ENCODE results near the gene LRRC47.

The LRRC47 gene

DNA sequence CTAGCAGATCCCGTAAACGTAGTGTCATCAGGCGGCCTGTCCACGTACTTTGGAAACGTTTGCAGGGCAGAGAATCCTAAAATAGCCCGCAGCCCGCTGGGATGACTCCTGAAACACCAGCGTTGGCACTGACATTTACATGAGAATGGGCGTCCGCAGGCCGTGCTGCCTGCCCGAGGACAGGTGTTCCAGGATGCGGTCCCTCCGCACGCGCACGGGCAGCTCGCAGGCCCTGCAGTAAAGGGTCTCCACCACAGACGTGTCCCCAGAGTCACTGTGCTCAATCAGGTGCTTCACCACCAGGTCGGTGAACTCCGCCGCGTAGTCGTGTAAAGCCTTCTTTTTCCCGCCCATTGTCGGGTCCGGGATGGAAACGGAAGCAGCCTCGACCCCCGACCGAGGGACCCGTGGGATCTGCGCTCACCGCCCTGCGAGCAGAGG is 49.9 kb downstream of the LRRC47 start:
- DNase-seq: no peak

DNA sequence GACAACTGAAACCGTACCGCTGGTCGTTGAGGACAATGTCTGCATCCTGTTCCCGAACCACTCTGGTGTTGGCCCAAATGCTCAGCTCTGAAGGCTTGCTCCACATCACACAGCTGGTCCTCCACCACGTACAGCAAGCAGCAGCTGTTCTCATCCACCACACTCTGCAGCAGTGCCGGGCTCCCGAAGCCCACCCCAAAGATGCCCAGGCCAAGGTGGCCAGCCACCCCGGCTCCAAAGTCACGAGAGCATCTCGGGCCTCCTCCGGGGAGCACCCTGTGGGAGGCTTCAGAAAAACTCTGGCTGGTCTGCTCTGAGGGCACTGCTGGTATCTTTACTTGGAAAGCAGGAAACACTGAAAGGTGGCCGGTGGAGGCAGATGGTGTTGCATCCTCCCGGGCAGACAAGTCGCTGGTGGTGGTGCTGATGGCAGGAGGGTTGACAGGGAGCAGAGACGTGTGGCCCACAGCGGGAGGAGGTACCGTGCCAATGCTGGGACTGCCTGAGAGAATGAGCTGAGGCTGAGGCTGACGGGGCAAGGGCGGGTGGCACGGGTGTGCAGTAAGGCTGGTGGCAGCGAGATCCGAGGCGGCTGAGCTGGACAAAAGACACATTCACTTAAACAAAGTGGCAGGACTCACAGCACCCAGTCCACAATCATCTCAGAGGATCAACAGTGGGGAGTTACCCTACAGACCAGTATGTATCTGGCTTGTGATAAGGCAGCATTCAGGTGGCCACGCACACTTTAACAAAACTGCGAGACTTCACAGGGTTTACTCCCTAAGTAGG is 50.5 kb downstream of the LRRC47 start:
- DNase-seq: no peak

DNA sequence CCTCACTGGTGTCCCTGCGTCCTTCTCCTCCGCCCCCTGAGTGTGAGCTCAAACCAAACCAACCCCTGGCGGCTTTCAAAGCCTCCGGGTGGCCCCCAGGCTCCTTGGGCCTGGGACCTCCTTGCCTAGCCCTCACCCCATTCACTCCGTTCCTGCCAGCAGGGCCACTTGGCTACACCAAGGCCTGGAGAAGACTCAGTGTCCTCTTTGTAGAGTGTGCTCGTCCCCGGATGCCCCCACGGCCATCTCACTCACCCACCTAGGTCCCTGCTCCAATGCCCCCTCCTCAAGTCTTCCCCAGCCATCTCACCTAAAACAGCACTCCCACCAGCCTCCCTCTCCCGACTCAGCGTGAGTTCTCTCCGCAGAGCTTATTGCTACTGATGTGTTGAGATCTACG is 51.2 kb downstream of the LRRC47 start:
- DNase-seq: no peak

DNA sequence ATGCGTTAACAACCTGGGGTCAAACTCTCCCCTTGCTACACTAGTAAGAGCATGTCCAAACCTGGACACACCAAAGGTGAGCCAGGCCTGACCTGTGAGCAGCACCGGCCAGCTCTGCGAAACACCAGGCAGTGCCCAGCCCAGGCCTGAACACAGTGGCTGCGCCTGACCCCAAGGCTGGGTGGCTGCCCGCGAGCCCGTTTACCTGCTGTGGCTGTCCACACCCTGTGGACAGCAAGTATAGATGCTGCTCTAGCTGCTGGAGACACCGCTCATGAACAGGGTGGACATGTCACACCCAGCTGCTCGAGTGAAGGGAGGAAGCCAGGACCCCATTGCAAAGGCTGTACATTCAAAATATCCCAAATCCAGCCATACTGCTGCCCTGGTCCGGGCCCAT is 51.7 kb downstream of the LRRC47 start:
- no peak for DNase-seq

DNA sequence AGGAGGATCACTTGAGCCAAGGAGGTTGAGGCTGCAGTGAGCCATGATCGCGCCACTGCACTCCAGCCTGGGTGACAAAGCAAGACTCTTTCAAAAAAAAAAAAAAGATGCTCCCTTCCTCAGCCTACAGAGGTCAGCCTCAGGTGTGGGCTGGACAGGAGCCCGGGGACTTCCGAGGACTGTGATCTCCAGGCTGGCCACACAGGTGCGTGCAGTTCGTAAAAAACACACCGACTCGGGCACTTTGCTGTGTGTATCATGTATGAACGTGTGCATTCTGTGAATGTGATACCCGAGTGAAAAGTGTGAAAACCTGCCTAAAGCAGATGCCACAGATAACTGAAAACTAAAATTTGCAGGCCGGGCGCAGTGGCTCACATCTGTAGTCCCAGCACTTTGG is 52.5 kb downstream of the LRRC47 start:
- no peak for DNase-seq

DNA sequence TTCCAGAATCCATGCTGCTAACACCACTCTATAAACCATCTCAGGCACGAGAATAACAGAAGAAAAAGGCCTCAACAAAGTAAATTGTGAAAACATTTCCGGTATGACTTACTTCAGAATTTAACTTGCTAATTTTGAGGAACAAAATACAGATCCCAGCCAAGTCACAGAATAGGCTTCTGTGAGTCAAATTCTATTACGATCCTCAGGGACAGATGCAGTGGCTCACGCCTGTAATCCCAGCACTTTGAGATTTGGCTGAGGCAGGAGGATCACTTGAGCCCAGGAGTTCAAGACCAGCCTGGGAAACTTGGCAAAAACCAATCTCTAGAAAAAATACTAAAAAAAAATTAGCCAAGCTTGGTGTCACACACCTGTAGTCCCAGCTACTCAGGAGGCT is 52.9 kb downstream of the LRRC47 start:
- DNase-seq: no peak

DNA sequence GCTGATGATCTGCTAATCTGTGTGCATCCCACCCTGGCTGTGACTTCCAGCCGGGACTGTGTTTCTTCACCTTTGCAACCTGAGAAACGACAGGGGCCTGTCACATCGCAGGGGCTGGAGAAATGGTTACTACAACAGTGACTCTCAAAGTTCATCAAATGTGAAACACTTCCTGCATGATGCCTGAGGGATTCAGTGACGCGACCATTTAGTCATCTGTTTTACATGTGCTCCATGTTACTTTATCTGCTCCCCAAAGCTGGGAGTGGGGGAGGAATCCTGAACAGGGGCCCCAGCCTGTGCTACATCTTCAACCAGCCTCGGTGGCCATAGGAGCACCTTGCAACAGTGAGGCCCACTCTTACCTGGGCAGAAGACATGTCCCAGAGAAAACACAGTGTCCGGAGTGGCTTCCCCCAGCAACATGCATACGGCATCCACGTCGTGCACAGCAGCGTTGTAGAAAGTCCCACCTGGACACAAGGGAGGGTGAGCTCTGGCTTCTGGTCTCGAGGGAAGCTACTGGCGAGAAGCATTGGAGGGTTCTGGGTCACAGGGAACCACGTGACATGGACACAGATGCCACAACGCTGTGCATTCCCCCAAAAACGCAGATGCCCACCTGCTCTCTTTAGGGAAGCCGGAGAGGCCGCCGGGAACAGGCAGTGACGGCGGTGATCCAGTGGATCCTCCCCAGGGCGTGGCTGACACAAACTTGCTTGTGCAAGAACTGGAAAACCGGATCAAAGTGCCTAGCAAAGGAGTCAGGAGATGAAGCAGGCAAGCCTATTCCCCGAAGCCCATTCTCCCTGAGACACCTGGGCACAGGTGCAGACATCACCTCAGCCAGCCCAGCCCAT is 53.6 kb downstream of the LRRC47 start:
- no peak for DNase-seq

DNA sequence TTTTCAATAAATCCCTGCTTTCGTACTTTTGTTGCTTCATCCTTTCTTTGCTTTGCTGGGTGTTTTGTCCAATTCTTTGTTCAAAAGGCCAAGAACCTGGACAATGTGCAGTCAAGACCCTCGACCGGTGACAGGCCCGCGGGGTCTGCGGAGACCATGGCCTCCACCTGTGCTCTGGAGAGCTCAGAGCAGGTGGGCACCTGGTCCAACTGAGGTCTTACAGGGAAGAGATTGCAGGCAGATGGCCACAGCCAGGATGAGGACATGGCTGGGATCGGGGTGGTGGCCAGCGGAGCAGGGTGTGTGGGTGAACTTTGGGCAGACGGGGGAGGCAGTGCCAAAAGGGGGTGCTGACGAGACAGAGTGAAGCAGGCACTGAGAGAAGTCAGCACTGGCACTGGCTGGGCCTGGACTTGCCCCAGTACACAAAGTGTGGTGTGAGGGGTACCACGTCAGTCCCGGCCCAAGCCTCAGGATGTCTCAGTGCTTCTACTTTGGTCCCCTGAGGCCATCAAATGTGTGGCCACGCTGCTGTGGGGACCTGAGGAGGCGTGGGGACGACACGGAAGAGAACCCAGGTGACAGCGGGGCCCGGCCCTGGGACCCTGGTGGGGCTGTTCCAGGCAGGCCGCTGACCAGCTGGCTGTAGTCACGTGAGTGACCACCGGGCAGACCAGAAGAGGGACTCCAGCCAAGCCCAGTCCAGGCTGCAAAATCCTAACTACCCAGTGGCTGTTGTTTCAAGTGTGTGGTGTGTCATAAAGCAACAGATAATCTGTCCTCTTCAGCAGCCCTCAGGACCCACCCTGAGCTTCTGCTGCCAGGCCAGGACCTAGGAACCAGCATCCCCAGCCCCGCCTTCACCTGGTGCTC is 54.5 kb downstream of the LRRC47 start:
- DNase-seq: no peak

DNA sequence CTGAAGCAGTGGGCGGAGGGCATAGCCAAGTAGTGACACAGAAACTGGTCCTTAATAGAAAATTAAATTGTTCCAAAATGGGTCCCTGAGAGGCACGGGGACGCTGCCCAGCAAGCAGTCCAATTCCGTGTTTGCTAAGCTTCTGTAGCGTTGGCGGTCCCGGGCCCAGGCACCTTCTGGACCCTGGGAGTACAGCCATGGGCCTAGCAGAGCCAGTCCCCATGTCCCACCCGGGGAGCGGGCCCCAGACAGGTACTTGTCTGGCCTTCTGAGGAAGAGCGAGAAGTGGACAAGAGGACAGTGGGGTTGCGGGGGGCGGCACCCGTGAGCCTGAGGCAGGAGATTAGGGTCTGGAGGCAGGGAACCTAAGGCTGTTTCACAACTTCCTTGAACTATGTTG is 55.5 kb downstream of the LRRC47 start:
- no peak for DNase-seq

DNA sequence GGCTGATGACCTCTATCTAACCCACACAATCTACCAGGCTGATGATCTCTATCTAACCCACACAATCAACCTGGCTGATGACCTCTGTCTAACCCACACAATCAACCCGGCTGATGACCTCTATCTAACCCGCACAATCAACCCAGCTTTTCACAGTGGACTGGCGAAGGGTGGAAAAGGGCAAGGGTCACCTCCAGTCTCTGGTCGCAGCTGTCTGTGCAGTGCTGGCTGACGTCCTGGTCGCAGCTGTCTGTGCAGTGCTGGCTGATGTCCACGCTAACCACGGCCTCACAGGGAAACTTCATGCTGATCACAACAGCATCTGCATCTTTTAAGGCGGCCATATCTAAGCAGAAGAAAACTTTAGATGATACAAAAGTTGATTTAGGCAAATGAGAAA is 56.3 kb downstream of the LRRC47 start:
- no peak for DNase-seq

DNA sequence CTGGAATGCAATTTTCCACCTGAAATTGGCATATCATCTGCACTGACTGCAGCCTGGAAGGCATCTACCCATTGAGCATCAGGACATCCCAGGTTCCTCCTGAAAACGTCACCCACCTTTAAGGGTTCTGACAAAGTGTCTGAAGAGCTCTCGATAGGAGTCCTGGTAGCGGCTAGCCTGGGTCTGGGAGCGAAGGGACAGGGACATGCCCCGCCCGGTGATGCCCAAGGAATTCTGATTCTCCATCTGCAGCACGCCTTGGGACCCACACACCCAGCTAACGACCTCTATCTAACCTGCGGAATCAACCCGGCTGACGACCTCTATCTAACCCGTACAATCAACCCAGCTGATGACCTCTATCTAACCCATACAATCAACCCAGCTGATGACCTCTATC is 57.4 kb downstream of the LRRC47 start:
- DNase-seq: no peak

DNA sequence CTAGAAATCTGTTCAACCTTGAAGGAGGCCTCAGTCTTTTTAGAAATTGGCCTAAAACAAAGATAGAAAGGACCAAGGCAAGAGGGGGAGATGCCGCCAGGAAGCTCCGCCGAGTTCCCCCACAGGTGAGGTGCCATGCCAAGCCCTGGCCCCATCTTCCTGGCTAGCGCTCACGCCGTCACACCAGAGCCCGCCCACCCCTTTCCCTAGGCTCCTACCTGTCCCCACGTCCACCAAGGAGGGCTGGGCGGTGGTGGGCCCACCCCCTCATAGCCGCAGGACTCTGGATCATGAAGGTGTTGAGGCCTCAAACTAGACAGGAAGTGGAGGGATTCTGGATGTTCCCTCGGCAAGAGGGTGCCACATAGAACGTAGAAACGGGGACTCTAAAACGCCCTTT is 59.6 kb downstream of the LRRC47 start:
- no peak for DNase-seq

DNA sequence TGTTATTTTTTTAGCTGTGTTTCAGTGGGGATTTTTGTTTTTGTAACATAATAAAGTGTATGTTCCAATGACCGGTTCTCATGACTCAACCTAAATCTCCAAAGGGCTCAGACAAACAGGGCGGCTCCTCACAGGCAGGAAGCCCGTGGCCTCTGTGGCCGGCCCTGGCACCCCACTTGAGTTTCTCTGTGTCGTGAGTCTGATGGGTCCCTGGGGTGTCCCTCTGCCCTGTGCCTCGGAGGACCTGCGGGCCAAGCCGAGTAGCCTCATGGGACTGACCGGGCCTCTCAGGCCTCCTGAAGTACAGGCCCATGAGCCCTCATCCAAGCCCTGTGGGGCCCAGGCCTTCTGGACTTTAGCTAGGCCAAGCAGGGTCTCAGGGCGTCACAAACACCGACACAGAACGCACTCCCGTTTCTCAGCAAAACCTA is 60.2 kb downstream of the LRRC47 start:
- no peak for DNase-seq

DNA sequence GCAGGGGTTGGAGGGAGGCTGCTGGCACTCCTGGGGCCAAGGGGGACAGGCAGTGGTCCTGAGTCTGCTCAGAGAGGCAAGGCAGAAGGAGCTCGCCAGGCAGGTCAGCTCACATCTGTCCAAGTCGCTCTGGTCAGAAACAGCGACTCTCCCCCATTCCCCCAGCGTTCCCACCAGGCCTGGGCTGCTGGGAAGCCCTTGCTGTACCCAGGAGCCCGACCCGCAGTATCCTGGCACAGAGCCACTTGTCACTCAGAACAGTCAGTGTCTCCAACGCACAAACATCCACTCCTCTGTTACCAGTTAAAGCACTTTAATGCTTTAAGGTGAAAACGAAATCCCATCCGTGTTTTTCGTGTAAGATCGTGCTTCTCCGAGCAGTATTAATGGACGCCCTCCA is 60.6 kb downstream of the LRRC47 start:
- no peak for DNase-seq

DNA sequence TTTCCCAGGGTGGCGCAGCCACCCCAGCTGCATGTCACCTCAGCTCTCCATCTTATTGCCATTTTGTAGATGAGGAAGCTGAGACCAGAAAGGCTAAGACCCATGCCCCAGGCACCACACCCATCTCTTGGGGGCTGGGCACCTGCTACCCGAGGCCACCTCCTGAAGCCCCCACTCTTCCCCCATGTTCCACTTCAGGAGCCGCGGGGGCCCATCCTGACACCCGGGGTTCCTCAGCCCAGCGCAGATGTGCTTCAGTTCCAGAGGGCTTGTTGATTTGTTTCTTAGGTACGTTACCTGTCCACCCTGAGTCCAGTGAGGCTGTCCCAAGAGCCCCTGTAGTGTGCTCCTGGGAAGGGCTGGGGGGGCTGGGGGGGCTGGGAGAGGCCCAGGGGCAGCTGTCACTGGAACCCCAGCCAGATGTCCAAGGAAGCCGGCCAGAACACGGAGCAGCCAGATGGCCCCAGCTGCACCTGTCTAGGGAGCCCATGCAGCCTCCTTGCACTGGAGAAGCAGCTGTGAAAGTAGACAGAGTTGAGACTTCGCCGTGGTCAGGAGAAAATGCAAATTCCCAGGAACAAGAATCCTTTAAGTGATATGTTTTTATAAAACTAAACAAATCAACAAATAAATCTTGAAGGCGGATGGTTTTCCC is 61.1 kb downstream of the LRRC47 start:
- DNase-seq: no peak

DNA sequence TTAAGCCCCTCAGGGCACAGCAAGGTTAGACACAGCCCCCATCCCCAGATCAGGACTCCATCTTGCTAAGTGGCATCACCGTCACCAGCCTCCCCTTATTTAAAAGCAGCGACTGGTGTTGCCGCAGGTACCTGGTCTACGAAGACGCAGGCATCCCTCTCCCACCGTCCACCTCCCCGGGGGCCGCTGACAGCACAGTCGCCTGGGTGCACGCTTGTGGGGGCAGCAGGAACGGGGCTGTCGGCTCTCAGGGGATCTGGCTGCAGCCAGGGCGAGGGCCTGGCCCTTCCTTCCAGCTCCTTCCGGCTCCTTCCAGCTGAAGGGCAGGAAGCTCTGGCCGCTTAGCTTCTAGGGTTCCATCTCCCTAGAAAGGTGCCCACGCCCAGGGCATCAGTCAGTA is 61.7 kb downstream of the LRRC47 start:
- DNase-seq: no peak

DNA sequence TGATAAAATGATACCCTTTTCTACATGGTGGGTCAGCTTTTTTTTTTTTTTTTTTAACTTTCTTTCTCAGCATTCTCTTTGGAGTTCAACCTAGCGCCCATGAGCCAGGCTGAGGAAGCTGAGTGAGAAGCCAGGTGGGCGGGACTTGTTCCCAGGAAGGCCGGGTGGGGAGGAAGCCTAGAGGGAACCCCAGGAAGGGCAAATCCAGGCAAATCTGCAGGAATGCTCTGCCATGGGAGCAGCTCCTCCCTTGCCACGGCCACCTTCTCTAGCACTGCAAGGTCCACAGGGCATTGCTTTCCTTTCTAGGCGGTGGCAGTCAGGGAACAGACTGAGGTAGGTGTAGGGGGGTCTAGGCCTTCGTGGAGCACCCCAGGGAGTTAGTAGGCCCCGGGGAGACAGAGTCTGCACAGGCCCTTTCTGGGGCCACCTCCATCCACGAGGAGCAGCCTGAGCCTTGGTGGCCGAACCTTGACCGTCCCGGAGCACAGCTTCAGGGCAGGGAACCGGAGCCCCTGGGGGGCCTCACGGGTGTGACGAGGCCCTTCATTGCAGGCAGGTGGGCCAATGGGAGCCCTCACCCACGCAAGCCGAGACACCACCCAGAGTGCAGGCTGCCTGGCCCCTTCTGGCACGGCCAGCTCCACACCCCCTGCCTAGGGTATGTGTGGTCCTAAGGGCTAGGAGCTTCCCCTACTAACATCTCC is 62.3 kb downstream of the LRRC47 start:
- DNase-seq: no peak

DNA sequence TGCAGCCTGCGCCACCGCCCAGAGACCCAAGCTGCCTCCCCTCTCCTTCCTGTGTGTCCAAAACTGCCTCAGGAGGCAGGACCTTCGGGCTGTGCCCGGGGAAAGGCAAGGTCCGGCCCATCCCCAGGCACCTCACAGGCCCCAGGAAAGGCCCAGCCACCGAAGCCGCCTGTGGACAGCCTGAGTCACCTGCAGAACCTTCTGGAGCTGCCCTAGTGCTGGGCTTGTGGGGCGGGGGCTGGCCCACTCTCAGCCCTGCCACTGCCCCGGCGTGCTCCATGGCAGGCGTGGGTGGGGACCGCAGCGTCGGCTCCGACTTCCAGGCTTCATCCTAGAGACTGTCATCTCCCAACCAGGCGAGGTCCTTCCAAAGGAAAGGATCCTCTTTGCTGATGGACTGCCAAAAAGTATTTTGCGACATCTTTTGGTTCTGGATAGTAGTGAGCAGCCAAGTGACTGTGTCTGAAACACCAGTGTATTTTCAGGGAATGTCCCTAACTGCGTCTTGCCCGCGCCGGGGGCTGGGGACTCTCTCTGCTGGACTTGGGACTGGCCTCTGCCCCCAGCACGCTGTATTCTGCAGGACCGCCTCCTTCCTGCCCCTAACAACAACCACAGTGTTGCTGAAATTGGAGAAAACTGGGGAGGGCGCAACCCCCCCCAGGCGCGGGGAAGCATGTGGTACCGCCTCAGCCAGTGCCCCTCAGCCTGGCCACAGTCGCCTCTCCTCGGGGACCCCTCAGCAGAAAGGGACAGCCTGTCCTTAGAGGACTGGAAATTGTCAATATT is 63.0 kb downstream of the LRRC47 start:
- no peak for DNase-seq

DNA sequence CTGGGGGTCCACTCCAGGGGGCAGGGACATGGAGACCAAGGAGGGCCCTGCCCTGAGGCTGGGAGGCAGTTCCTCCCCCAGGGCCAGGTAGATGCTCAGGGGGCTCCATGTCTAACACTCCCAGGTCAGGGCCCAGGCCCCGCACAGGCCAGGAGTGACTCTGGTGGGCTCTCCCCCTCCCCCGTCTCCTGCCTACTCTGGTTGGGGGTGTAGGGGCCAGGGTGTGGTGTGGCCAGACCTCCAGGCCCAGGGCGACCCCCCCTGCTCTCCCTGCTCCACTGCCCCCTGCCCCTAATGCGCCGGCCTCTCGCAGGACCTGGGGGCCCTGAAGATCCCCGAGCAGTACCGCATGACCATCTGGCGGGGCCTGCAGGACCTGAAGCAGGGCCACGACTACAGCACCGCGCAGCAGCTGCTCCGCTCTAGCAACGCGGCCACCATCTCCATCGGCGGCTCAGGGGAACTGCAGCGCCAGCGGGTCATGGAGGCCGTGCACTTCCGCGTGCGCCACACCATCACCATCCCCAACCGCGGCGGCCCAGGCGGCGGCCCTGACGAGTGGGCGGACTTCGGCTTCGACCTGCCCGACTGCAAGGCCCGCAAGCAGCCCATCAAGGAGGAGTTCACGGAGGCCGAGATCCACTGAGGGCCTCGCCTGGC is 63.7 kb downstream of the LRRC47 start:
- DNase-seq: no peak

DNA sequence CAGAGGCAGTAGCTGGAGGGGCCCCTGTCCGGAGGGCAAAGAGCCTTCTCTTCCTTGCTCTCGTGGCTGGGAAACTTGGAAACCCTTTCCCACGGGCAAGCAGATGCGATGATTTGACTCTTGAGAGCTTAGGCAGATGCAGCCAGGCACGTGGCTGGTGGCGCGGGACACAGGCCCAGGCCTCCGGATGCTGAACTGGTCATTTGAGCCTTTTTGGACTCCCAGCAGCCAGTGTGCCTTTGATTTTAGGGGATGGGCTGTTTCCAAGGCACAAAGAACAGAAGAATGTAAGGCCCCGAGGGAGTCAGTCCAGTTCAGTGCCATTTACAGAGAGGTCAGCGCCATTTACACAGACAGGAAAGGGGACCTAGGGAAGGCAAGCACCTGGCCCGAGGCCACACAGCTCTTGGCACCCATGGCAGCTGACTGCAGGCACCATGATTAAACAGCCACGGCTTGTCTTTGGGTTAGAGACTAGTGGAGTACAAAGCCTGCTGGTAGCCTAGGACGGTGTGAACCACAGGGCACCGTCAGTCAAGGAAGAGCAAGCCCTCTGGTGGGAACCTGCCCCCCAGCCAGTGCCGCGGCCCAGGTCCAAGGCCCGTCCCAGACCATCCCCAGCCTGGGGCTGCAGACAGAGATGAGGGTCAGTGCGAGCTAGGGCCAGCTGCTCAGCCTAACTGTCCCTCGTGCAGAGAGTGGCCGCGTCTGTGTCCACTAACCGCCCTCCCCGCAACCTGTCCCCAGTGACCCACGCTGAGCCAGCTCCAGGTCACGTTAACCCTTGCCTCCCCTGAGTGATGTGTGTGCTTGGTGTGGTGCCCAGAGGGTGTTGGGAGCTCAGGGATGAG is 64.5 kb downstream of the LRRC47 start:
- no peak for DNase-seq

Measured in CD4-positive, alpha-beta T cell treated with Interleukin-1 beta for 1 hour (primary cell).